ENCODE measurements around the gene CCDC18.

- no peak for TF ChIP-seq POLR2AphosphoS5 (IDR thresholded peaks at IDR 0.05)
- no peak for TF ChIP-seq CTCF (IDR thresholded peaks at IDR 0.05)
Measured at GRCh38 chr1:93283496-93283895, 103.0 kb downstream of the CCDC18 start.
